Medulla oblongata (tissue), 1 donor: ENCODE results near the gene RBM19.

Experiments
- DNase-seq: peaks from one replicate; pipeline ENCODE4 v3.0.0-alpha.2; 2015; ENCODE audit errors: extremely low spot score

RBM19 gene

DNA sequence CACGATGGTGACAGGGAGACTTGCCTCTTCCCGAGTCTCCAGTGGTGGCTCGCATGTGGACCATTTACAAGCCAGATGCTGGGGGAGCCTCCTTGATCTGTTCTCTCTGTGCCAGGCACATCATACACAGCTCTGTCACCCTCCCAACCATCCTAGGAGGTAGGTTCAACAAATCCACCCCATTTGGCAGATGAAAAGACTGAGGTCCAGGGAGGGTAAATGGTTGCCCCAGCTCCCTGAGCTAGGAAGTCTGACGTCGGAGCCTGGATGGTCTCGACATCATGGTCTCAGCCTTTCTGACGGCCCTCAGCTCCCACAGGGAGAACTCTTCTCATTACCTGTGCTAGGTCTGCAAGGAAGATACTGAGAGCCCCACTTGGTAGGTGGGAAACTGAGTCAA lies 189.6 kb downstream of the RBM19 start:
- no peak for DNase-seq

DNA sequence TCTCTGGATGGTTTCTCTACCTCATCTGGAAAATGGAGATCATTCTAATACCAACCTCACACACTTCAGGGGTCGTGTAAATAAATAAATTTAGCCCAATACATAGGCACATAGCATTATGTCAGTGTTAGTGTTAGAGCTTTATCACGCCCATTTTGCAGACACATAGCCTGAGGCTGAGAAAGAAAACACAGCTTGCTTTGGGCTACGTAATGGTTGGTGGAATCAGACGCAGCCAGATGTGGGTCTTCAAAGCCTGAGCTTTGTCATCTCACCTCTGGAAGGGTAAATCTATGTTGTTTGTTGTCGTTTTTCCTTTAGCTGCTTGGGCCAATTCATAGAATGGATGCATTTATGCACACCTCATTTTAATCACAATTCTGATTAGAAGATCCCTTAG lies 191.6 kb downstream of the RBM19 start:
- DNase-seq, result no peak

DNA sequence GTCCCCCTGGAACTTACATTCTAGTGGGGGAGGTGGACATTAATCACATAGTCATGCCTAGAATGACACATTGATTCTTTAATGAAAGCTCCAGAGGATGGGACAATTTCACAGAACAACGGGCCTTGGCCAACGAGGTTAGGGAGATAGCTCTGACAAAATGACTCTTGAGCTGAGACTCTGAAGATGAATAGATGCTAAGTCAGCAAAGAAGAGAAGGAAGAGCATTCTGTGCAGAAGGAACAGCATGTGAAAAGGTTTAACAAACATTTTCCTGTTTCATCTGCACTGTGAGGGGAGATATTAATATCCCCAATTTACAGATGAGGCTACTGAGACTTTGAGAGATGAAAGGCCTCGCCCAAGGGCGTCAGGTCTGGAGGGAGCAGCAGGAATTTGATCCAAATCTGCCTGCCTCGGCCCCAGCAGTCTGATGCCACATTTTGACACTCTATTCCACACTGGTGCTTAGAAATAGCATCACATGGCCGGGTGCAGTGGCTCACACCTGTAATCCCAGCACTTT lies 193.6 kb downstream of the RBM19 start:
- DNase-seq, result no peak

DNA sequence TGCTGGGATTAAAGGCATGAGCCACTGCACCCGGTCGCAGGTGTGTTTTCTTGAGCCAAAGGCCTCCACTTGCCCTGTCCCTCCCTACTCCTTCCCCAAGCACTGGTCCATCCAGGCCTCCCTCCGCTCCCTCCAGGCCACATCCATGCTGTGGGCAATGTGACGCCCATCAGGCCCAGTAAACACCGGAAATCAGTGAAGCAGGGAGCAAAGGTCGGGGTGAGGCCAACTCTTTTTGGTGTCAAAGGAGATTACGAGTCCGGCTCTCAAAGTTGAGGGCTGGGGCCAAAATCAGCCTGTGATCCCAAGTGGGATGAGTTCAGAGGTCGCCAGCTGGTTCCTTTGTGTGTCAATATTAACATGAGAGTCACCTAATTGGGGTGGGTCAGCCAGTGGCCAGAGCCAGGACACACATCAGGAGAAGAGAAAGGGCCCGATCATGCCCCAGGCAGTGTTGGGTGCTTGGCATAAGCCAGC lies 195.7 kb downstream of the RBM19 start:
- DNase-seq, result no peak

DNA sequence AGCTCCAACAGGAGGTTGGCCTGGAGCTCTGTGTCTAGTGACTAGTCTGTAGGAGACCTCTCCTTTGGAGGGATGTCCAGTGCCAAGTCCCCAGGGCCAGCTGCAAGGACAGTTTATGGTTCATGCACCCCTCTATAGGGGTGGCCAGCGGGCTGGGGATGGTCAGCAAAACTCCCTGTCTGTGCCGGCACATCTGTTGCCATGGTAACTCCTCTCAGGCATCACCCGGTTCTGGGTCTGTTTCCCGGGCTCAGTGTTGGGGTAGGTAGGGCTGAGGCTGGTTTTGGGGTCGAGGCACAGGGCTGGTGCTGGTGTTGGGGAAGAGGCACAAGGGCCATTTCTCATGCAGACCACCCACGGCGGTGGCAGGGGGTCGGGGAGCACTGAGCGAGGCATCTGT lies 196.8 kb downstream of the RBM19 start:
- no peak for DNase-seq

DNA sequence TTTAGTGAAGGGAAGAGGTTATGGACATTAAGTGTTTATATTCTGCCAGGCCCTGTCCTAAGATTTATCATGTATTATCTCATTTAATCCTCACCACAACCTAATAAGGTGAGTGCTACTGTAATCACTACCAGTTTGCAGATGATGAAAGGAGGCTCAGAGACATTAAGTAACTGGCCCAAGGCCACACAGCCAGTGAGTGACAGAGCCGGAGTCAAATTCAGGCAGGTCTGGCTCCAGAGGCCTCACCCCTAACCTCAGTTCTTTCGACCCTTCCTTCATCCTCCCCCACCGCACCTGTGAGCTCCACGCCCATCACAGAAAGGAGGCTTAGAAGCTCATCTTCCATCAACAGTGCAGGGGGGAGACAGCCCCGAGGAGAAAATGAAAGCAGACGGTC lies 197.3 kb downstream of the RBM19 start:
- no peak for DNase-seq

DNA sequence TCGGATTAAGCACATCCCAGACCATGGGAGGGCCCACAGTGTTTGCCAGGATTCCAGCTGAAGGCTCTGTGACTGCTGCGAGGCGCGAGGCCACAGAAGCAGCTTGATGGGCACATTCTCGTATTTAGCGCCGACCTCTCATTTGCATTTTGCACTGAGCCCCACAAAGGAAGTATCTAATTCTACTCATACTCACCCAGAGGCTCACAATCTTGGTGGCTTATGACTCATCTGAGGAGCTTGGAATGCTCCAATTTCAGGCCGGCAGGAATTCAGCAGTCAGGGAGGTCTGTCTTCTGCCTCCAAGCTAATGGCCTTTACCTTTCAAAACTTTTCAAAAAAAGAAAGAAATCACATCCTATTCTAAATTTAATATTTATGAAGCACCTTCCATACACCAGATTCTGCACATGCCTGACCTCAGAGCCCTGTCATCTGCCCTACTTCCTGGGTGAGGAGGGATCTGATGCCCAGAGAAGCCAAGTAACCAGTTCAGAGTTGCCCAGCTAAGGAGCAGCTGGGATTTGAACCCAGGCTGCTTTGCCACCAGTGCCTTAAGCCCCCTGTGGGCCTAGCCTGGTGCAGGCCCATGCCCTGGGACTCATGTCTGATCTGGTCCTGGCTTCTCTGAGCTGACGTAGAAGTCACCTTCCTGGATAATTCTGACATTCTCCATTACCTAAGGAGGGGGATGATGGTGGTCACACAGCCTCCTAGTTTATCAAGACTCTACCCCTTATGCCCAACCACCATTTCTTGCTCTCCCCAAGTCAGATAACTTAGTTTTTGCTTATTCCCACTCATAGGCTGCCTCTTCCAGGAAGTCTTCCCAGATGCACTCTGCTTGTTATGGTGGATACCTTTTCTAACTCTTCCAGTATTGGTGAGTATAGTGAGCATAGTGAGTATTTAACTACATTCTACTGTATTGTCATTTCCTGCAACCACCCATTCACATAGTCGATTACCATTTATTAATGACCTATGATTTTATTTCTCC lies 198.9 kb downstream of the RBM19 start:
- DNase-seq, result no peak
